ENCODE measurements around the gene PAXX.

The PAXX gene

GRCh38 chr9:136960938-136961275, 31.3 kb upstream of the PAXX start:
- Mint-ChIP-seq H3K27ac (no peak overlapping the region), H3K36me3 (ENCODE audit: low read depth) (no peaks in the 10 kb centered on the region), H3K4me1 (peaks cover 14% of the 10 kb centered on the region), H3K9me3 (peaks cover 9% of the 10 kb centered on the region), H3K27me3 (ENCODE audit: low read depth, poor library complexity) (peaks cover 19% of the 10 kb centered on the region), H3K4me3 (no peak overlapping the region)
- no peak for TF ChIP-seq CTCF (IDR thresholded peaks at IDR 0.05)
- no peak for DNase-seq

DNA sequence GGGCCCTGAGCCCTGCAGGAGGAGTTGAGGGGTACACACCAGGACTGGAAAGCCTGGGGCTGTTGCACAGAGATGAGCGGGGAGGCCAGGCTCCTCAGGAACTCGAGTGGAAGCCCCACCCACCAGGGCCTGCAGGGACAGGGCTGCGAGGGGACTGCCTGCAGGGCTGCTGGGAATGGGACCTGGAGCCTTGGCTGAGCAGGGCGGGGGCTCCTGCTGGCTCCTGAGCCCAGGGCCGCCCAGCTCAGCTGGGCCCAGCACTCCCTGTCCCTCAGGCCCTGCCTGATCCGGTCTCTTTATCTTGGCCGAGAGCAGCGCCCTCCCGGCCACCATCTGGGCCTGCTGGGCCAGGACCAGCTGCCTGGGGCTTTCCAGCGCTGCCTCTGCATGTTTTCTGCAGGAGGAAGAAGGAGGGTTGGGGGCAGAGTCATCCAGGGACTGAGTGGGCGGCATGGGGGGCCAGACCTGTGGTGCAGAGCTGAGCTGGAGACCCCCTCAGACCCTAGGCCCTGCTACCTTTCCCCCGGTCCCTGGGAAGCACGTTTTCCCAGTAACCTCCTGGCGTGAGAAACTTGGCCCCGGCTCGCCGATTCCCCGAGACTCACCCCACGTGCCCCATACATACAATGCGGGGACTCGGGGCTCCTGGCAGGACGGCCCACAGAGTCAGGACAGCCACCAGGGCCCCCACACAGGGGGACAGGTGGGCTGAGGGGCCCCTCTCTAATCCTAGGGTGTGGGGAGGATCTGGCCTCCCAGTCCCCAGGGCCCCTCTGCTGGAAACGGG, 30.8 kb upstream of the PAXX start:
- no peak overlapping the region for H3K27ac Mint-ChIP-seq
- no peak for DNase-seq

GRCh38 chr9:136962163-136962562, 30.1 kb upstream of the PAXX start:
- H3K4me1 Mint-ChIP-seq: peaks cover 21% of the 10 kb centered on the region
- no peaks in the 10 kb centered on the region for H3K9me3 Mint-ChIP-seq
- TF ChIP-seq CTCF (IDR thresholded peaks at IDR 0.05): no peak
- H3K4me3 Mint-ChIP-seq: no peak overlapping the region
- H3K27me3 Mint-ChIP-seq (ENCODE audit: low read depth, poor library complexity): peaks cover 20% of the 10 kb centered on the region
- DNase-seq: no peak
- no peaks in the 10 kb centered on the region for H3K36me3 Mint-ChIP-seq (ENCODE audit: low read depth)
- H3K27ac Mint-ChIP-seq: no peak overlapping the region

More for the DNA sequence above, 30.8 kb upstream of the PAXX start:
- Mint-ChIP-seq H3K27me3 (ENCODE audit: low read depth, poor library complexity) (peaks cover 20% of the 10 kb centered on the region), H3K4me1 (peaks cover 20% of the 10 kb centered on the region), H3K36me3 (ENCODE audit: low read depth) (no peaks in the 10 kb centered on the region), H3K9me3 (peaks cover 4% of the 10 kb centered on the region), H3K4me3 (no peak overlapping the region)
- TF ChIP-seq CTCF (IDR thresholded peaks at IDR 0.05): no peak

- no peak for TF ChIP-seq CTCF (IDR thresholded peaks at IDR 0.05)
- Mint-ChIP-seq H3K4me1 (peaks cover 21% of the 10 kb centered on the region), H3K27ac (peak overlapping the region; percentile 74), H3K4me3 (no peak overlapping the region), H3K27me3 (ENCODE audit: low read depth, poor library complexity) (peaks cover 20% of the 10 kb centered on the region), H3K9me3 (no peaks in the 10 kb centered on the region), H3K36me3 (ENCODE audit: low read depth) (no peaks in the 10 kb centered on the region)
- DNase-seq: no peak
Measured at GRCh38 chr9:136962701-136963248, 29.4 kb upstream of the PAXX start.

DNA sequence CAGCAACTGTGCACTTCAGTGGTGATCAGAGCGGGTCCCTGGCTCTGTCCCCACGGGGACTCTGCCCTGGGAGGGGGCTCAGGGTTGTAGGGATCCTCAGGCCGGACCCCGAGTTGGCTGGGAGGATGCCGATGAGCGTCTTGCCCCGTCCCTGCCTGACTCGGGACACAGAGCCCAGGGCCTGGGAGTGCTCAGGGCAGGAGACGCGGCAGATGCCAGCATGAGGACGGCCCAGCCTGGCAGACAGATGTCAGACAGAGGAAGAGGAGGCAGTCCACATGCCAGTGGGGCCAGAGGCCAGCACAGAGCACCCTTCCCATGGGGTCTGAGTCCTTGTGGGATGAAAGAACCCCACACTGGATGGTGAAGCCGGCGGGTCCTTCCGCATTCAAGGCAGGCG, 28.9 kb upstream of the PAXX start:
- no peaks in the 10 kb centered on the region for H3K36me3 Mint-ChIP-seq (ENCODE audit: low read depth)
- H3K4me3 Mint-ChIP-seq: no peak overlapping the region
- no peak for DNase-seq
- peak overlapping the region; percentile 74 for H3K27ac Mint-ChIP-seq
- H3K9me3 Mint-ChIP-seq: no peaks in the 10 kb centered on the region
- peaks cover 15% of the 10 kb centered on the region for H3K27me3 Mint-ChIP-seq (ENCODE audit: low read depth, poor library complexity)
- H3K4me1 Mint-ChIP-seq: peaks cover 21% of the 10 kb centered on the region
- no peak for TF ChIP-seq CTCF (IDR thresholded peaks at IDR 0.05)

GRCh38 chr9:136963751-136964150, 28.5 kb upstream of the PAXX start:
- Mint-ChIP-seq H3K36me3 (ENCODE audit: low read depth) (no peaks in the 10 kb centered on the region), H3K27me3 (ENCODE audit: low read depth, poor library complexity) (peaks cover 15% of the 10 kb centered on the region), H3K4me1 (peaks cover 21% of the 10 kb centered on the region), H3K4me3 (no peak overlapping the region), H3K27ac (no peak overlapping the region), H3K9me3 (no peaks in the 10 kb centered on the region)
- DNase-seq: no peak
- TF ChIP-seq CTCF (IDR thresholded peaks at IDR 0.05): no peak
